GM19397 (cell line): ENCODE measurements around the gene PLCH1.
"Not testable (repeated sequence)": the region's sequence is repeated elsewhere in the genome, so short reads cannot be mapped to it uniquely, and the experiment has no call there.

Source experiments
- ATAC-seq: cut with Tn5 transposase; IDR thresholded peaks from one replicate; pipeline ENCODE4 v1.9.1; 2021; ENCODE audit warnings: mild to moderate bottlenecking, moderate library complexity; ENCODE audit not compliant: unreplicated experiment

PLCH1 gene

GRCh38 chr3:155617346-155617925 is 127.4 kb downstream of the PLCH1 start:
- ATAC-seq: no peak

- ATAC-seq: not testable (repeated sequence)
These were observed 129.7 kb downstream of the PLCH1 start for GRCh38 chr3:155615141-155615540.

- ATAC-seq: not testable (repeated sequence)
These were observed 130.5 kb downstream of the PLCH1 start for GRCh38 chr3:155614410-155614809.

GRCh38 chr3:155611456-155611855 is 133.4 kb downstream of the PLCH1 start:
- ATAC-seq: no peak

- ATAC-seq: no peak
These were observed 135.3 kb downstream of the PLCH1 start for GRCh38 chr3:155609586-155609985.

GRCh38 chr3:155608228-155608920 is 136.5 kb downstream of the PLCH1 start:
- no peak for ATAC-seq

DNA sequence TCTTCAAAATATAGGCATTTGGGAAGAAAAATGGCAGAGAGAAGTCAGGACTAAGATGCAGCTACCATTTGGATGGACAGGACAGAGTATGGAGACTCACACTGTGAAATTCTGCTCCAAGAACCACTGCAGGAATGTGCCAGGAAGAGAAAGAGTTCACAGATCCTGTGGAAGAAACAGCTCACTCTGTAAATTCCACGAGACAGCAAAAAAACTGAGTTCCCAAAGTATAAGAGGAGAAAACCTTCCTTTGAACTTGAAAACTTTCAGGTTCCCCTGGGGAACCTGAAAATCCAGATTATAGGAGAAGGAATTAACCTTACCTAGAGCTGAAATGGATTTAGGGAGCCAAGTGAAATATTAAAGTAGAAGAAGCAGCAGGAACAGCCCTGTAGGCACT is 137.1 kb downstream of the PLCH1 start:
- ATAC-seq: no peak

DNA sequence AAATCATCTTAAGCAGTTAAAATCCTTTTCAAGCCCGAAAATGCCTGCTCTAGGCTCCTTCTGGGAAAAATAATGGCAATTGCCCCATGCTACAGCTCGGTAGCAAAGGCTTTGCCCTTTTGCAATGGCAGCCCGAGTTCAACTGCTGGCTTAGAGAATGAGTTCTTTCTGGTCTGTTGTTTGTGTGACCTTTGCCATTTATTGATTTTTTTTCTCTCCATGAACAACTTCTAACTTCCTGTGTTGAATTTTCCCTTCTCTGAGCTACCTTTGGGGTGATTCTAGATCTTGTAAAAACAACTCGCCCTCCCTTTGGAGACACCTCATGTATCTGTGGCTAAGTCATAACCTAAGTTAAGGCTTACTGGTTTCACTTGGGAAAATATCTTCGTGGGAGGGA is 139.3 kb downstream of the PLCH1 start:
- ATAC-seq: no peak

DNA sequence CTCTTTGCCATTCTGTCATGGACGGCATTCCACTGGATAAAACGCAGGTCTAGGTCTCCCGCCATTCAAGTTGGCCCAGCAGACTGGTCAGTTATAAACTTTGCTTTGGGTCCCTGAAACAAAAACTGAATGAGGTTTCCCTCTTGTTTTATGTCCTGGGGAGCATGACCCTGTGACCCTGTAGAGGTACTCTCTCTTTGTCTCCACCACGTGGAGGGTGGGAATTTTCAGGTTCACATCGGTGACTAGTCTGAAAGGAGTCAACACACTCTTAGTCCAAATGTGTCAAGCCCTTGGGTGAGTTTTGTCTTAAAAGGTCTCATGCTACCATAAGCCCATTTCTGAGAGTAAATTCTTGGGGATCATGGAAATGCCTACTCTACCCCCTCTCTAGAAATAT is 139.9 kb downstream of the PLCH1 start:
- no peak for ATAC-seq

DNA sequence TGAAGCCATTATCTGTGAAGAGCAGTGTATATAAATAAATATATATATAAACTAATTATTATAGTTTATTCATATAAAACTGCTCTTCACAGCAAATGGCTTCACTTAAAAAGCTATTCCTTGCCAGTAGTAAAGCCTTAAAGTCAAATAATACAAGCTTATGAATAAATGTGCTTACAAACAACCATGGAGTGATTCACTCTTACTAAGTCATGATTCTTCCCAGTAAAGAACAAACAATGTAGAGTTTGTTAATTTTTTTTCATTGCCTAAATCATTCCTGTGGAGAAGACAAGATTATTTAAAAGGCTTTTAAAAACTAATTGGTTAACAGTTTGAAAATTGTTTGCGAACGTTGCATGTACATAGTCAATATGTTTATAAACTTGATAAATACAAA is 140.7 kb downstream of the PLCH1 start:
- ATAC-seq: no peak

- no peak for ATAC-seq
These were observed 141.6 kb downstream of the PLCH1 start for GRCh38 chr3:155603302-155603701.

DNA sequence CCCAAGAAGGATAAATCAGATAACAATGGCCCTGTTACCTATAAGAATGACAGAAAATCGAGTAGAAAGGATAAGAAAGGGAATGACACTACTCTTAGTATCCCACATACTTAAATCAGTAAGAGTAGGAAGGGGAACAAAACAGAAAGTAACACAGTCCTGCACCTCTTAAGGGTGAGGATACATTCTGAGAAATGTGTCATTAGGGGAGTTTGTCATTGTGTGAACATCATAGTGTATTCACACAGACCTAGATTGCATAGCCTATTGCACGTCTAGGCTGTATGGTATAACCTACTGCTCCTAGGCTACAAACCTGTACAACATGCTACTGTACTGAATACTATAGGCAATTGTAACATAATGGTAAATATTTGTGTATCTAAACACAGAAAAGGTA is 142.6 kb downstream of the PLCH1 start:
- ATAC-seq: no peak

DNA sequence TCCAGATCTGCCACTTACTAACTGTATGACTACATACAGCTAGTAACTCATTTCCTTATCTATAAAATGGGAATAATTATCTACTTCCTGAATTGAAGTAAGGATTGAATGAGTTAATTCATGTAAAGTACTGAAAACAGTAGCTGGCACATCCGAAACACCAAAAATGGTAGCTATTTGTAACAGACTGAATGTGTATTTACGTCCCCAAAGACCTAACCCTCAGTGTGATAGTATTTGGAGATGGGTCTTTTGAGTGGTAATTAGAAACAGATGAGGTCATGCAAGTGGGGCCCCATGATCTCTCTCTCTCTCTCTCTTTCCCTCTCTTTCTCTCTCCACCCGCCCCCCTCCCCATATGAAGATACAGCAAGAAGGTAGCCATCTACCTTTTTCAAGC is 146.2 kb downstream of the PLCH1 start:
- ATAC-seq: no peak

- no peak for ATAC-seq
These were observed 148.3 kb downstream of the PLCH1 start for GRCh38 chr3:155596615-155597014.

GRCh38 chr3:155595371-155595770 is 149.5 kb downstream of the PLCH1 start:
- no peak for ATAC-seq

DNA sequence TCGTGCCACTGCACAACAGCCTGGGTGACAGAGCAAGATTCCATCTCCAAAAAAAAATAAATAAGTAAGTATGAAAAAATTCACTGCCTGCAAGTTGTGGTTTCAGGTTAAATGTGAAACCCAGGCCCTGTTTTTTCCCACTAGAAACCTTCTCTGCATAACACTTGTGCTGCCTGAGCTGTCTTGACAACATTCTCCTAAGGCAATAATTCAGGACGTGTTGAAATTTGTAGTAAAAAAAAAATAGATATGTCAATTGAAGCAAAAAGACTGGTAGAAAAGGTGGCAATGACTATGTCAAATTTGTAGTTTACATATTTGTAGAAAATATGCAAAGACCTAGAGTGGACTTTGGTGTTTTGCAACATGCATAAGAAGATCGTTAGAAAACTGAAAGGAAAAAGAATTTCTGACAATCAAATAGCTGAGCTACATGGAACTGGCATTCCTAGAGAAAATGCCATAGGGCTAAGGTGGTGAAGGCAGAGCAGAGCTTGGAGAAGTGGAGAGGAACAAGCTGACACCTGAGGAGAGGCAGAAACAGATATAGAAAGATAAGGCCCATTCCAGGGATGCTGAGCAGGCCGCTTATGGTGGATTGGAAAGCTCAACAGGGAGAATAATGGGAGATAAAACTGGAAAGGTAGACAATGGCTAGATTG is 150.2 kb downstream of the PLCH1 start:
- ATAC-seq: no peak

DNA sequence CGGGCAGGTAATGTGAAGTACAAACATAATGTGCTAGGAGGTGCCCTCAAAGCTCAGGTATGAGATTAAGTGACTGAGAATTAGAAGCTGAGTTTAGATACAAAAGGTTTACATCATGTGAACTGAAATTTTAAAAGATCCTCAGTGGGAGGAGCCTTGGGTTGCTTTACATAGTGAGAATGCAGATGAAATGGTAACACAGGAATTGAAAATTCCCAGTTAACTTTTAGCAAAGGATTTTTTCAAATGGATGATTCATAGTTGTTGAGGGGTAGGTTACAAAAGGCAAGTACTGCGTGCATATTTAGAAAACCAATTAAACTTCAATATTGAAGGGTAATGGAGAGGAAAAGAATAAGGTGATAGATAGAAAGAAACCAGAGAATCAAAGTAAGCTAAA is 157.3 kb downstream of the PLCH1 start:
- no peak for ATAC-seq

DNA sequence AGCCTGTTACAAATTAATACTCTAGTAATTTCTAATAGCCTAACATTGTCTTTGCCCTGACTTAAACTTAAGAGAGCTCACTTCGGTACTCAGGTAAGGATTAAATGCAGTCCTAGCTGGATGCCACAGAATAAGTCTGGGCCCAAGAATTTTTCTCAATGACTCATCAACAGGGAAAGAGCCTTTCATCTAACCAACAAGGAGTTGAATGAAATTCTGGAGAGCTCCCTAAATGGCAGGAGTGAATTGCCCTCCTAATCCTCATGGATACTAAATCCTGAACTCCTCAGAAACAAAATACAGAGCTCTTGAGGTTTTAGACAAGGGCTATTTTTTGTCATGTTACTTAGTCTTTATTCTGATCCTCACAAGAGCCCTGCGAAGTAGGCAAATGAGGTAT is 159.5 kb downstream of the PLCH1 start:
- ATAC-seq: no peak

- no peak for ATAC-seq
These were observed 163.3 kb downstream of the PLCH1 start for GRCh38 chr3:155581579-155581978.

GRCh38 chr3:155572085-155572484 is 172.8 kb downstream of the PLCH1 start:
- no peak for ATAC-seq

DNA sequence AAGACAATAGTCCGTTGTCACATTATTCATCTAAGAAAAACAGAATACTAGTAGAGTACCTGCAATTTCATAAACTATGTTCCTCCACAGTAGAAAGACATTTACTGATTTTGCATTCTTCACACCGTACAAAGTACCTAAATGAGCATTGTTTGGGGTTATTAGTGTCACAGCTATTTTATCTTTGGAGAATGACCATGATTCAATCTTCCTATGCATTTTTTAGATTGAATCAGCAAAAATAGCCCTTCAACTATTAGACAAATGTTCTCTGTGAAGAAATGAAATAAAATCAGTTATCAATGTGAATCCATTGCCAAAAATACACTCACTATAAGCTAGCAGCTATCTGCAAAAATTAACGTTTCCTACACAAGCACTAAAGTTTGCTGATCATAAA is 176.6 kb downstream of the PLCH1 start:
- ATAC-seq: no peak

- no peak for ATAC-seq
These were observed 184.3 kb downstream of the PLCH1 start for GRCh38 chr3:155560594-155560993.
